Measurements from ENCODE around the gene DNM2.

Gene DNM2

GRCh38 chr19:10784257-10784656, 66.4 kb downstream of the DNM2 start:
- Histone ChIP-seq H3K36me3 (ENCODE audit: control insufficient read depth, insufficient read depth, low read length) (peaks cover 84% of the 10 kb centered on the region), H3K9me3 (ENCODE audit: control insufficient read depth, insufficient read depth, low read length) (no peaks in the 10 kb centered on the region), H3K27me3 (ENCODE audit: control insufficient read depth, insufficient read depth, low read length) (no peaks in the 10 kb centered on the region), H3K4me1 (ENCODE audit: control insufficient read depth, insufficient read depth, low read length) (no peaks in the 10 kb centered on the region), H3K27ac (ENCODE audit: low read depth, low read length) (no peak overlapping the region), H3K4me3 (ENCODE audit: low read depth, low read length) (no peak overlapping the region), H3K9ac (ENCODE audit: low read depth, low read length) (no peak overlapping the region)

- Histone ChIP-seq H3K4me1 (ENCODE audit: control insufficient read depth, insufficient read depth, low read length) (no peaks in the 10 kb centered on the region), H3K36me3 (ENCODE audit: control insufficient read depth, insufficient read depth, low read length) (peaks cover 71% of the 10 kb centered on the region), H3K27ac (ENCODE audit: low read depth, low read length) (no peak overlapping the region), H3K27me3 (ENCODE audit: control insufficient read depth, insufficient read depth, low read length) (no peaks in the 10 kb centered on the region), H3K9me3 (ENCODE audit: control insufficient read depth, insufficient read depth, low read length) (no peaks in the 10 kb centered on the region), H3K9ac (ENCODE audit: low read depth, low read length) (no peak overlapping the region), H3K4me3 (ENCODE audit: low read depth, low read length) (no peak overlapping the region)
These were observed 70.3 kb downstream of the DNM2 start for GRCh38 chr19:10788146-10788545.

- Histone ChIP-seq H3K9me3 (ENCODE audit: control insufficient read depth, insufficient read depth, low read length) (no peaks in the 10 kb centered on the region), H3K4me1 (ENCODE audit: control insufficient read depth, insufficient read depth, low read length) (no peaks in the 10 kb centered on the region), H3K27ac (ENCODE audit: low read depth, low read length) (no peak overlapping the region), H3K4me3 (ENCODE audit: low read depth, low read length) (no peak overlapping the region), H3K36me3 (ENCODE audit: control insufficient read depth, insufficient read depth, low read length) (peaks cover 71% of the 10 kb centered on the region), H3K9ac (ENCODE audit: low read depth, low read length) (no peak overlapping the region), H3K27me3 (ENCODE audit: control insufficient read depth, insufficient read depth, low read length) (no peaks in the 10 kb centered on the region)
These were observed 72.0 kb downstream of the DNM2 start for GRCh38 chr19:10789866-10790265.

- Histone ChIP-seq H3K4me3 (ENCODE audit: low read depth, low read length) (no peak overlapping the region), H3K36me3 (ENCODE audit: control insufficient read depth, insufficient read depth, low read length) (peaks cover 77% of the 10 kb centered on the region)
These were observed 78.8 kb downstream of the DNM2 start for GRCh38 chr19:10796653-10797052.

GRCh38 chr19:10797078-10797477, 79.2 kb downstream of the DNM2 start:
- H3K9me3 ChIP-seq (ENCODE audit: control insufficient read depth, insufficient read depth, low read length): no peaks in the 10 kb centered on the region
- H3K9ac ChIP-seq (ENCODE audit: low read depth, low read length): no peak overlapping the region
- H3K36me3 ChIP-seq (ENCODE audit: control insufficient read depth, insufficient read depth, low read length): peaks cover 78% of the 10 kb centered on the region

More at GRCh38 chr19:10796653-10797052, 78.8 kb downstream of the DNM2 start:
- Histone ChIP-seq H3K27ac (ENCODE audit: low read depth, low read length) (no peak overlapping the region), H3K9ac (ENCODE audit: low read depth, low read length) (no peak overlapping the region), H3K9me3 (ENCODE audit: control insufficient read depth, insufficient read depth, low read length) (no peaks in the 10 kb centered on the region), H3K27me3 (ENCODE audit: control insufficient read depth, insufficient read depth, low read length) (no peaks in the 10 kb centered on the region), H3K4me1 (ENCODE audit: control insufficient read depth, insufficient read depth, low read length) (no peaks in the 10 kb centered on the region)

GRCh38 chr19:10797541-10798256, 79.8 kb downstream of the DNM2 start:
- H3K9me3 ChIP-seq (ENCODE audit: control insufficient read depth, insufficient read depth, low read length): no peaks in the 10 kb centered on the region
- no peak overlapping the region for H3K4me3 ChIP-seq (ENCODE audit: low read depth, low read length)
- no peak overlapping the region for H3K27ac ChIP-seq (ENCODE audit: low read depth, low read length)
- H3K4me1 ChIP-seq (ENCODE audit: control insufficient read depth, insufficient read depth, low read length): no peaks in the 10 kb centered on the region
- no peaks in the 10 kb centered on the region for H3K27me3 ChIP-seq (ENCODE audit: control insufficient read depth, insufficient read depth, low read length)
- peaks cover 81% of the 10 kb centered on the region for H3K36me3 ChIP-seq (ENCODE audit: control insufficient read depth, insufficient read depth, low read length)
- H3K9ac ChIP-seq (ENCODE audit: low read depth, low read length): no peak overlapping the region

More at GRCh38 chr19:10797078-10797477, 79.2 kb downstream of the DNM2 start:
- H3K4me3 ChIP-seq (ENCODE audit: low read depth, low read length): no peak overlapping the region
- no peak overlapping the region for H3K27ac ChIP-seq (ENCODE audit: low read depth, low read length)
- H3K4me1 ChIP-seq (ENCODE audit: control insufficient read depth, insufficient read depth, low read length): no peaks in the 10 kb centered on the region
- H3K27me3 ChIP-seq (ENCODE audit: control insufficient read depth, insufficient read depth, low read length): no peaks in the 10 kb centered on the region

GRCh38 chr19:10800488-10800887, 82.6 kb downstream of the DNM2 start:
- Histone ChIP-seq H3K27ac (ENCODE audit: low read depth, low read length) (no peak overlapping the region), H3K27me3 (ENCODE audit: control insufficient read depth, insufficient read depth, low read length) (no peaks in the 10 kb centered on the region), H3K4me1 (ENCODE audit: control insufficient read depth, insufficient read depth, low read length) (no peaks in the 10 kb centered on the region), H3K9ac (ENCODE audit: low read depth, low read length) (no peak overlapping the region), H3K36me3 (ENCODE audit: control insufficient read depth, insufficient read depth, low read length) (peaks cover 83% of the 10 kb centered on the region), H3K9me3 (ENCODE audit: control insufficient read depth, insufficient read depth, low read length) (no peaks in the 10 kb centered on the region), H3K4me3 (ENCODE audit: low read depth, low read length) (no peak overlapping the region)

GRCh38 chr19:10802479-10802878, 84.6 kb downstream of the DNM2 start:
- no peaks in the 10 kb centered on the region for H3K9me3 ChIP-seq (ENCODE audit: control insufficient read depth, insufficient read depth, low read length)
- H3K27ac ChIP-seq (ENCODE audit: low read depth, low read length): no peak overlapping the region
- no peak overlapping the region for H3K9ac ChIP-seq (ENCODE audit: low read depth, low read length)
- H3K4me1 ChIP-seq (ENCODE audit: control insufficient read depth, insufficient read depth, low read length): no peaks in the 10 kb centered on the region
- no peak overlapping the region for H3K4me3 ChIP-seq (ENCODE audit: low read depth, low read length)
- no peaks in the 10 kb centered on the region for H3K27me3 ChIP-seq (ENCODE audit: control insufficient read depth, insufficient read depth, low read length)
- peaks cover 70% of the 10 kb centered on the region for H3K36me3 ChIP-seq (ENCODE audit: control insufficient read depth, insufficient read depth, low read length)

GRCh38 chr19:10803252-10803651, 85.4 kb downstream of the DNM2 start:
- Histone ChIP-seq H3K4me1 (ENCODE audit: control insufficient read depth, insufficient read depth, low read length) (no peaks in the 10 kb centered on the region), H3K27me3 (ENCODE audit: control insufficient read depth, insufficient read depth, low read length) (no peaks in the 10 kb centered on the region), H3K36me3 (ENCODE audit: control insufficient read depth, insufficient read depth, low read length) (peaks cover 68% of the 10 kb centered on the region), H3K27ac (ENCODE audit: low read depth, low read length) (no peak overlapping the region), H3K9me3 (ENCODE audit: control insufficient read depth, insufficient read depth, low read length) (no peaks in the 10 kb centered on the region), H3K4me3 (ENCODE audit: low read depth, low read length) (no peak overlapping the region), H3K9ac (ENCODE audit: low read depth, low read length) (no peak overlapping the region)

- Histone ChIP-seq H3K9ac (ENCODE audit: low read depth, low read length) (no peak overlapping the region), H3K9me3 (ENCODE audit: control insufficient read depth, insufficient read depth, low read length) (no peaks in the 10 kb centered on the region), H3K4me1 (ENCODE audit: control insufficient read depth, insufficient read depth, low read length) (no peaks in the 10 kb centered on the region), H3K36me3 (ENCODE audit: control insufficient read depth, insufficient read depth, low read length) (peaks cover 66% of the 10 kb centered on the region), H3K27ac (ENCODE audit: low read depth, low read length) (no peak overlapping the region), H3K27me3 (ENCODE audit: control insufficient read depth, insufficient read depth, low read length) (no peaks in the 10 kb centered on the region), H3K4me3 (ENCODE audit: low read depth, low read length) (no peak overlapping the region)
These were observed 87.3 kb downstream of the DNM2 start for GRCh38 chr19:10805065-10805757.

GRCh38 chr19:10805758-10806247, 87.9 kb downstream of the DNM2 start:
- no peaks in the 10 kb centered on the region for H3K9me3 ChIP-seq (ENCODE audit: control insufficient read depth, insufficient read depth, low read length)
- H3K4me3 ChIP-seq (ENCODE audit: low read depth, low read length): no peak overlapping the region
- H3K27ac ChIP-seq (ENCODE audit: low read depth, low read length): no peak overlapping the region
- H3K36me3 ChIP-seq (ENCODE audit: control insufficient read depth, insufficient read depth, low read length): peaks cover 61% of the 10 kb centered on the region
- no peaks in the 10 kb centered on the region for H3K27me3 ChIP-seq (ENCODE audit: control insufficient read depth, insufficient read depth, low read length)
- no peak overlapping the region for H3K9ac ChIP-seq (ENCODE audit: low read depth, low read length)
- H3K4me1 ChIP-seq (ENCODE audit: control insufficient read depth, insufficient read depth, low read length): no peaks in the 10 kb centered on the region
